HepG2 (cell line): ENCODE results near the gene ORMDL2. TPM values are rescaled to one million over a fixed set of nuclear protein-coding genes. Genes with fewer than 3 reads are reported as not detected.
A peak's percentile ranks its signal among the peaks of the same experiment; 100 is the strongest.

ENCODE experiments used
- CBX2 ChIP-seq, 2 experiments: fragments of 200-600 bp in 1 of 2; sonication (generic); formaldehyde crosslinking in 1 of 2; IDR thresholded peaks; 2 replicates each; pipeline versions ENCODE4 v1.7.0 to v1.8.1; 2018 to 2022; ENCODE audit warnings: low read depth in 2 of 2, low read length in 1 of 2, mild to moderate bottlenecking in 1 of 2, missing genetic modification reagents in 1 of 2
- CEBPZ ChIP-seq: IDR thresholded peaks from 2 replicates; pipeline ENCODE4 v1.6.1; 2012; ENCODE audit warnings: low read length, improper control_type of control experiment
- DMAP1 ChIP-seq: IDR thresholded peaks from 2 replicates; pipeline ENCODE4 v1.6.1; 2016
- FOXK2 ChIP-seq: fragments of 450-650 bp; IDR thresholded peaks from 2 replicates; pipeline ENCODE4 v1.6.1; 2016
- HDAC1 ChIP-seq: sonication (generic); formaldehyde crosslinking; IDR thresholded peaks from 2 replicates; pipeline ENCODE4 v1.5.1; 2020; ENCODE audit warnings: mild to moderate bottlenecking, missing genetic modification reagents
- MYC ChIP-seq: sonication (generic); formaldehyde crosslinking; IDR thresholded peaks from 2 replicates; pipeline ENCODE4 v1.9.0; 2021; ENCODE audit warnings: missing genetic modification reagents, borderline replicate concordance
- SPEN ChIP-seq: sonication (generic); formaldehyde crosslinking; IDR thresholded peaks from 2 replicates; pipeline ENCODE4 v1.5.1; 2020; ENCODE audit warnings: low read depth, mild to moderate bottlenecking, missing genetic modification reagents
- SSRP1 ChIP-seq: IDR thresholded peaks from 2 replicates; pipeline ENCODE4 v1.6.1; 2016; ENCODE audit warnings: control low read depth
- U2AF2 ChIP-seq: fragments of 200-400 bp; formaldehyde crosslinking; IDR thresholded peaks from 2 replicates; pipeline ENCODE4 v1.6.1; 2017; ENCODE audit warnings: low read depth, mild to moderate bottlenecking, low read length
- ZBTB39 ChIP-seq: sonication (generic); formaldehyde crosslinking; IDR thresholded peaks from 2 replicates; pipeline ENCODE4 v1.5.0; 2020; ENCODE audit warnings: missing genetic modification reagents
- ZNF350 ChIP-seq: sonication (generic); formaldehyde crosslinking; IDR thresholded peaks from 2 replicates; pipeline ENCODE4 v1.4.0; 2020; ENCODE audit warnings: mild to moderate bottlenecking, low read depth, missing genetic modification reagents, borderline replicate concordance
- ZNF546 ChIP-seq: sonication (generic); formaldehyde crosslinking; conservative IDR thresholded peaks from 2 replicates; pipeline ENCODE4 v1.8.1; 2023; ENCODE audit warnings: mild to moderate bottlenecking, missing genetic modification reagents
- ZNF597 ChIP-seq: sonication (generic); formaldehyde crosslinking; IDR thresholded peaks from 2 replicates; pipeline ENCODE4 v1.5.0; 2020; ENCODE audit warnings: missing genetic modification reagents
- ZNF704 ChIP-seq: sonication (generic); formaldehyde crosslinking; IDR thresholded peaks from 2 replicates; pipeline ENCODE4 v1.8.1; 2023; ENCODE audit warnings: mild to moderate bottlenecking, inconsistent platforms, moderate library complexity, missing genetic modification reagents, borderline replicate concordance
- ZNF773 ChIP-seq: sonication (generic); formaldehyde crosslinking; IDR thresholded peaks from 2 replicates; pipeline ENCODE4 v1.4.0; 2020; ENCODE audit warnings: missing genetic modification reagents, borderline replicate concordance
- ZNF776 ChIP-seq: sonication (generic); formaldehyde crosslinking; IDR thresholded peaks from 2 replicates; pipeline ENCODE4 v1.4.0; 2020; ENCODE audit warnings: mild to moderate bottlenecking, missing genetic modification reagents
- polyA plus RNA-seq, 8 experiments: library from polyadenylated mRNA; depleted of rRNA in 3 of 8; stranded (reverse) in 7 of 8; unstranded in 1 of 8; fragments of >200 nt; fragmentation: Illumina TruSeq in 4 of 8; extraction: Trizol in 4 of 8; gene quantifications; 2 replicates each; pipeline versions ENCODE4 v1.2.1 to v1.2.3, GENCODE V29; 2011 to 2016; ENCODE audit warnings: low read depth in 4 of 8, missing spikeins in 1 of 8, mixed read lengths in 1 of 8; ENCODE audit not compliant: insufficient read depth in 1 of 8
- total RNA-seq, 5 experiments: library from RNA; depleted of rRNA; stranded (reverse); fragments of >200 nt; fragmentation: Illumina TruSeq; extraction: Trizol; gene quantifications; 2 replicates each; pipeline ENCODE4 v1.2.3, GENCODE V29; 2016; ENCODE audit warnings: low read depth in 1 of 5
- TF ChIP-seq, protein P1 (sequence below): IDR thresholded peaks from 2 replicates; pipeline ENCODE4 v1.6.1; 2016; ENCODE audit warnings: missing genetic modification reagents, missing compliant biosample characterization
- TF ChIP-seq, protein P2 (sequence below): sonication (generic); formaldehyde crosslinking; IDR thresholded peaks from 2 replicates; pipeline ENCODE4 v1.8.0; 2022; ENCODE audit warnings: mild to moderate bottlenecking, missing genetic modification reagents

The ORMDL2 gene
- total and polyA plus RNA-seq, 2 of the 13 experiments (the other 11 are each of a cell fraction or from before 2014, with no cell fraction given), result 24.0 to 28.6 TPM

DNA sequence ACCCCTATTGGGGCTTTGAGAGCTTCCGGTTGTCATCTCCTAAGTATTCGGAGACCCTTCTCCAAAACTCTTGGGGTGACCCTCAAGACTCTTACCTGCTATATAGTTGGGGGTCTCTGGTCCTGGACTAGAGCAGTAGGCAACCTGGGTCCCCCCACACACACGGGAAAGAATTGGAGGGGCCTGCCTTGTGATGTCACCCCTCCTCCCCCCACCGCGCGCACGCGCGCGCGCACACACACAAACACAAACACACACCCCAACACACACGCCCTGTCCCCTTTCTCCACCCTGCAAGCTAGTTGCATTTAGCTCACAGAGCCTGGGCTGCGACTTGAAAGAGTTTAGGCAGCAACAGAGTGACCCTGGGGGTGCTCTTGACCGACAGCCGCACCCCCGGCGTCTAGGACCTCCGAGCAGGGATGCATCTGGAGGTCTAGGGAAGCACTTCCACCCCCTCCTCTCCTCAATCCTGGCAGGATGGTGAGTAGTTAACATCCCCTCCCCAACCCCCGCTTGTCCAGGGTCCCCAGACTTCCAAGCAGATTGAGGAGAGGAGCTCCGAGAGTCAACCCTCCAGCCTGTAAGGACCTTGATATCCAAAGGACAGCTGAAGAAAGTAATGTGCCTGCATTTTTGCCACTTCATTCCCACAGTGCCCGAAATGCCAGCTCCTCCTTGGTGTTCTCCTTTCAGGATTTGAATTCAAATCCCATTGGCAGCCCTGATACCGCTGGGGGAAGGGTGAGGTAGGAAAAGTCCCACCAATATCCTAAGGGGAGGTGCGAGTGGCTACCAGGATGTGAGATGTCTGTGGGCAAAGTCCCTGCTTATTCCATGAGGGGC is 13.0 kb downstream of the ORMDL2 start (continued):
- TF ChIP-seq U2AF2 (no peak), DMAP1 (CRISPR knock-in tag) (peak; percentile 10; the same call in 1 of the 2 replicates), FOXK2 (peak; percentile 92), ZBTB39 (CRISPR knock-in tag) (no peak), ZNF546 (no peak), SPEN (CRISPR knock-in tag) (no peak), ZNF776 (CRISPR knock-in tag) (no peak), CEBPZ (no peak), ZNF350 (CRISPR knock-in tag) (0 out of 2 replicates have a peak, but pooled peaks have one; percentile 34), CBX2 (IDR thresholded peaks at IDR 0.05; ENCODE audit: low read depth, low read length) (no peak), CBX2 (CRISPR knock-in tag; IDR thresholded peaks at IDR 0.05; ENCODE audit: low read depth) (no peak), ZNF773 (CRISPR knock-in tag) (no peak), ZNF704 (CRISPR knock-in tag) (no peak), SSRP1 (CRISPR knock-in tag) (no peak), HDAC1 (CRISPR knock-in tag) (no peak; the same call in 1 of the 2 replicates), ZNF597 (CRISPR knock-in tag) (no peak), MYC (peak; percentile 37; the same call in 1 of the 2 replicates)
- TF ChIP-seq, protein P1, sequence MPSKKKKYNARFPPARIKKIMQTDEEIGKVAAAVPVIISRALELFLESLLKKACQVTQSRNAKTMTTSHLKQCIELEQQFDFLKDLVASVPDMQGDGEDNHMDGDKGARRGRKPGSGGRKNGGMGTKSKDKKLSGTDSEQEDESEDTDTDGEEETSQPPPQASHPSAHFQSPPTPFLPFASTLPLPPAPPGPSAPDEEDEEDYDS (CRISPR knock-in tag), result peak; percentile 12; the same call in 1 of the 2 replicates
- TF ChIP-seq, protein P2, sequence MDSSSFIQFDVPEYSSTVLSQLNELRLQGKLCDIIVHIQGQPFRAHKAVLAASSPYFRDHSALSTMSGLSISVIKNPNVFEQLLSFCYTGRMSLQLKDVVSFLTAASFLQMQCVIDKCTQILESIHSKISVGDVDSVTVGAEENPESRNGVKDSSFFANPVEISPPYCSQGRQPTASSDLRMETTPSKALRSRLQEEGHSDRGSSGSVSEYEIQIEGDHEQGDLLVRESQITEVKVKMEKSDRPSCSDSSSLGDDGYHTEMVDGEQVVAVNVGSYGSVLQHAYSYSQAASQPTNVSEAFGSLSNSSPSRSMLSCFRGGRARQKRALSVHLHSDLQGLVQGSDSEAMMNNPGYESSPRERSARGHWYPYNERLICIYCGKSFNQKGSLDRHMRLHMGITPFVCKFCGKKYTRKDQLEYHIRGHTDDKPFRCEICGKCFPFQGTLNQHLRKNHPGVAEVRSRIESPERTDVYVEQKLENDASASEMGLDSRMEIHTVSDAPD (CRISPR knock-in tag), result no peak
